ENCODE measurements around the gene DYNLRB1. TPM values are rescaled to one million over a fixed set of nuclear protein-coding genes. Genes with fewer than 3 reads are reported as not detected.
A peak's percentile ranks its signal among the peaks of the same experiment; 100 is the strongest.

Gene DYNLRB1
- total RNA-seq, 1 experiment from 2014 or later, result 142 TPM

- TF ChIP-seq EZH2 (IDR thresholded peaks at IDR 0.05; ENCODE audit: borderline replicate concordance, low read depth, low read length, poor library complexity, severe bottlenecking) (no peak), CTCF (conservative IDR thresholded peaks at IDR 0.05; ENCODE audit: low read depth, low read length) (no peak)
- ChIA-PET CTCF (no interaction called here), POLR2A (ENCODE audit: low non-redundant PET) (no interaction called here)
- Histone ChIP-seq H3K4me1 (ENCODE audit: insufficient read depth, low read length, poor library complexity, severe bottlenecking) (peaks cover 12% of the 10 kb centered on the region), H3K27me3 (replicated peaks; ENCODE audit: insufficient read depth, low read depth, low read length, poor library complexity) (no peaks in the 10 kb centered on the region), H3K9me3 (ENCODE audit: low read depth, low read length, poor library complexity, severe bottlenecking) (no peaks in the 10 kb centered on the region), H3K36me3 (ENCODE audit: insufficient read depth, low read length, poor library complexity, severe bottlenecking) (no peaks in the 10 kb centered on the region), H3K4me3 (ENCODE audit: low read depth, low read length, poor library complexity, severe bottlenecking) (no peak overlapping the region), H3K27ac (ENCODE audit: low read depth, low read length, poor library complexity, severe bottlenecking) (peak overlapping the region; percentile 58)
- intact Hi-C loops (cut with micrococcal nuclease; ENCODE audit: unreplicated experiment), result no loop called here
- no TSS peak for BruUV-seq (replicated peaks)
- peak; percentile 73 for DNase-seq (ENCODE audit: low spot score)
Observed at GRCh38 chr20:34581341-34582184, 65.3 kb downstream of the DYNLRB1 start.

- H3K27ac ChIP-seq (ENCODE audit: low read depth, low read length, poor library complexity, severe bottlenecking), result peak overlapping the region; percentile 58
- DNase-seq (ENCODE audit: low spot score), result no peak
- CTCF ChIA-PET, result no interaction called here
- intact Hi-C loops (cut with micrococcal nuclease; ENCODE audit: unreplicated experiment), result no loop called here
- TF ChIP-seq CTCF (conservative IDR thresholded peaks at IDR 0.05; ENCODE audit: low read depth, low read length), result no peak
- no peak for TF ChIP-seq EZH2 (IDR thresholded peaks at IDR 0.05; ENCODE audit: borderline replicate concordance, low read depth, low read length, poor library complexity, severe bottlenecking)
- peaks cover 12% of the 10 kb centered on the region for H3K4me1 ChIP-seq (ENCODE audit: insufficient read depth, low read length, poor library complexity, severe bottlenecking)
- no peaks in the 10 kb centered on the region for H3K9me3 ChIP-seq (ENCODE audit: low read depth, low read length, poor library complexity, severe bottlenecking)
- H3K4me3 ChIP-seq (ENCODE audit: low read depth, low read length, poor library complexity, severe bottlenecking), result no peak overlapping the region
- no TSS peak for BruUV-seq (replicated peaks)
- no peaks in the 10 kb centered on the region for H3K27me3 ChIP-seq (replicated peaks; ENCODE audit: insufficient read depth, low read depth, low read length, poor library complexity)
- H3K36me3 ChIP-seq (ENCODE audit: insufficient read depth, low read length, poor library complexity, severe bottlenecking), result no peaks in the 10 kb centered on the region
- POLR2A ChIA-PET (ENCODE audit: low non-redundant PET), result no interaction called here
Observed at GRCh38 chr20:34582221-34582620, 66.0 kb downstream of the DYNLRB1 start.

DNA sequence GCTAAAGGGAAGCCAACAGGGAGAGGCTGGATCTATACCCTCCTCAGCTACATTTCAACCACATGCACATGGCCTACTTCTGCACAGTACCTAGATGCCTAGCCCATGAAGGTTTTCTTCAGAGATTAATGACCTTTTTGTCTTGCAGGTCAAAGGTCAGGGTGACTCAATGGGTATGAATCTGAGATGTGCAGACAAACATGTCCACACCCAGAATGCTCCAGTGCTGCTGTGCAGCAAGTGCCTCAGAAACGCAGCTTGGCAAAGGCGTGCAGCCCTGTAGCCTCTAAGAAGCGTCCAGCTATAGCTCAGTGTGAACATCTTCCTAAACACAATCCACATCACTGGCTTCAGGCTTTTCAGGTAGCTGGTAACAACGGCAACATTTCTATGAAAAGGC, 66.7 kb downstream of the DYNLRB1 start:
- intact Hi-C loops (cut with micrococcal nuclease; ENCODE audit: unreplicated experiment), result no loop called here
- BruUV-seq (replicated peaks), result no TSS peak
- no peaks in the 10 kb centered on the region for H3K9me3 ChIP-seq (ENCODE audit: low read depth, low read length, poor library complexity, severe bottlenecking)
- POLR2A ChIA-PET (ENCODE audit: low non-redundant PET), result no interaction called here
- H3K4me3 ChIP-seq (ENCODE audit: low read depth, low read length, poor library complexity, severe bottlenecking), result no peak overlapping the region
- no peaks in the 10 kb centered on the region for H3K36me3 ChIP-seq (ENCODE audit: insufficient read depth, low read length, poor library complexity, severe bottlenecking)
- H3K27ac ChIP-seq (ENCODE audit: low read depth, low read length, poor library complexity, severe bottlenecking), result no peak overlapping the region
- H3K4me1 ChIP-seq (ENCODE audit: insufficient read depth, low read length, poor library complexity, severe bottlenecking), result peaks cover 12% of the 10 kb centered on the region
- TF ChIP-seq EZH2 (IDR thresholded peaks at IDR 0.05; ENCODE audit: borderline replicate concordance, low read depth, low read length, poor library complexity, severe bottlenecking) (no peak), CTCF (conservative IDR thresholded peaks at IDR 0.05; ENCODE audit: low read depth, low read length) (no peak)
- H3K27me3 ChIP-seq (replicated peaks; ENCODE audit: insufficient read depth, low read depth, low read length, poor library complexity), result no peaks in the 10 kb centered on the region
- DNase-seq (ENCODE audit: low spot score), result no peak
- CTCF ChIA-PET, result no interaction called here

All from A673 (cell line).